ENCODE results near the gene CSNK1A1.

DNA sequence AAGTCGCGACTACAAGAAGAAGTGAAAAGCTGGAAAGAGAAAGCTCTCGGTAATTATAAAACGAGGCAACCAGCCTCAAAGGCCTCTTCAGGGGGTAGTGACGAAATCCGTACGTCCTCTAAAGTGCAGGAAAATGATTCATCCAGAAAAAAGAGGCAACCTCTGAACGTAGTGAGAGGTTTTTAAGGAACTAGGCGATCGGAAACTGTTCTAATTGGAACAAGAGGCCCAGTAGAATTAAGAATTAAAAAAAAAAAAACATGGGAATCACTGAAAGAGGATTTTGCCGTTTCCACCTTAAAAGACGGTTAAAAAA is 1.0 kb downstream of the CSNK1A1 start:
- TF ChIP-seq, protein P1, sequence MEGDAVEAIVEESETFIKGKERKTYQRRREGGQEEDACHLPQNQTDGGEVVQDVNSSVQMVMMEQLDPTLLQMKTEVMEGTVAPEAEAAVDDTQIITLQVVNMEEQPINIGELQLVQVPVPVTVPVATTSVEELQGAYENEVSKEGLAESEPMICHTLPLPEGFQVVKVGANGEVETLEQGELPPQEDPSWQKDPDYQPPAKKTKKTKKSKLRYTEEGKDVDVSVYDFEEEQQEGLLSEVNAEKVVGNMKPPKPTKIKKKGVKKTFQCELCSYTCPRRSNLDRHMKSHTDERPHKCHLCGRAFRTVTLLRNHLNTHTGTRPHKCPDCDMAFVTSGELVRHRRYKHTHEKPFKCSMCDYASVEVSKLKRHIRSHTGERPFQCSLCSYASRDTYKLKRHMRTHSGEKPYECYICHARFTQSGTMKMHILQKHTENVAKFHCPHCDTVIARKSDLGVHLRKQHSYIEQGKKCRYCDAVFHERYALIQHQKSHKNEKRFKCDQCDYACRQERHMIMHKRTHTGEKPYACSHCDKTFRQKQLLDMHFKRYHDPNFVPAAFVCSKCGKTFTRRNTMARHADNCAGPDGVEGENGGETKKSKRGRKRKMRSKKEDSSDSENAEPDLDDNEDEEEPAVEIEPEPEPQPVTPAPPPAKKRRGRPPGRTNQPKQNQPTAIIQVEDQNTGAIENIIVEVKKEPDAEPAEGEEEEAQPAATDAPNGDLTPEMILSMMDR (IDR thresholded peaks at IDR 0.05; ENCODE audit: poor library complexity) = no peak
- TF ChIP-seq EZH2phosphoT487 (IDR thresholded peaks at IDR 0.05; ENCODE audit: low read depth, severe bottlenecking, unreplicated experiment) (no peak), EZH2 (IDR thresholded peaks at IDR 0.05; ENCODE audit: borderline replicate concordance) (no peak)
